SK-N-MC (cell line): ENCODE measurements around the gene C4orf50.

Experiments
- DNase-seq: peaks from one replicate; pipeline ENCODE4 v3.0.0-alpha.2; 2011; ENCODE audit warnings: low read depth, low spot score
- H3K27ac ChIP-seq: fragments of 200-600 bp; sonication (generic); 2 replicates; pipeline ENCODE4 v1.5.1; 2016; ENCODE audit warnings: mixed run types
- H3K36me3 ChIP-seq: fragments of 200-600 bp; sonication (generic); 2 replicates; pipeline ENCODE4 v1.6.1; 2017; ENCODE audit warnings: antibody characterized with exemption, low read length, mixed read lengths; ENCODE audit not compliant: insufficient read depth
- H3K4me3 ChIP-seq: fragments of 200-600 bp; sonication (generic); 2 replicates; pipeline ENCODE4 v1.5.1; 2016
- H3K9ac ChIP-seq: fragments of 200-600 bp; sonication (generic); 2 replicates; pipeline ENCODE4 v1.8.0; 2017; ENCODE audit warnings: mixed run types, mixed read lengths; ENCODE audit not compliant: insufficient read length
- H3K9me3 ChIP-seq: fragments of 200-600 bp; sonication (generic); 2 replicates; pipeline ENCODE4 v1.6.1; 2017; ENCODE audit warnings: low read depth, mild to moderate bottlenecking, antibody characterized with exemption, low read length, moderate library complexity, mixed read lengths
- EZH2 ChIP-seq: fragments of 200-600 bp; sonication (generic); IDR thresholded peaks from one replicate; pipeline ENCODE4 v1.6.1; 2017; ENCODE audit warnings: antibody characterized with exemption
- FOXP2 ChIP-seq: optimal IDR thresholded peaks from 2 replicates; pipeline ENCODE3; 2011; ENCODE audit warnings: mild to moderate bottlenecking, moderate library complexity; ENCODE audit not compliant: insufficient read depth; ENCODE audit errors: extremely low read length, control extremely low read depth
- POLR2AphosphoS5 ChIP-seq: IDR thresholded peaks from 2 replicates; pipeline ENCODE4 v1.6.1; 2012; ENCODE audit warnings: mild to moderate bottlenecking, low read depth, low read length, borderline replicate concordance

C4orf50 gene

GRCh38 chr4:6017030-6017429 lies 1.2 kb downstream of the C4orf50 start:
- H3K27ac ChIP-seq, result no peak overlapping the region
- no peak for TF ChIP-seq EZH2
- TF ChIP-seq FOXP2, result no peak
- no peak for TF ChIP-seq POLR2AphosphoS5

GRCh38 chr4:6013564-6013963 lies 4.7 kb downstream of the C4orf50 start:
- TF ChIP-seq POLR2AphosphoS5 (no peak), FOXP2 (no peak), EZH2 (no peak)
- no peak for DNase-seq

More at GRCh38 chr4:6017030-6017429, 1.2 kb downstream of the C4orf50 start:
- H3K9ac ChIP-seq, result no peak overlapping the region
- H3K9me3 ChIP-seq, result no peaks in the 10 kb centered on the region
- H3K36me3 ChIP-seq, result no peaks in the 10 kb centered on the region
- H3K4me3 ChIP-seq, result no peak overlapping the region
- DNase-seq, result no peak

GRCh38 chr4:6012200-6012599 lies 6.0 kb downstream of the C4orf50 start:
- Histone ChIP-seq H3K9me3 (no peaks in the 10 kb centered on the region), H3K9ac (no peak overlapping the region), H3K36me3 (no peaks in the 10 kb centered on the region), H3K4me3 (no peak overlapping the region), H3K27ac (no peak overlapping the region)
- DNase-seq, result no peak
- TF ChIP-seq FOXP2 (no peak), POLR2AphosphoS5 (no peak), EZH2 (no peak)

More at GRCh38 chr4:6013564-6013963, 4.7 kb downstream of the C4orf50 start:
- H3K4me3 ChIP-seq, result no peak overlapping the region
- H3K9me3 ChIP-seq, result no peaks in the 10 kb centered on the region
- H3K9ac ChIP-seq, result no peak overlapping the region
- no peaks in the 10 kb centered on the region for H3K36me3 ChIP-seq
- no peak overlapping the region for H3K27ac ChIP-seq

- Histone ChIP-seq H3K27ac (no peak overlapping the region), H3K4me3 (no peak overlapping the region), H3K9ac (no peak overlapping the region), H3K36me3 (no peaks in the 10 kb centered on the region), H3K9me3 (no peaks in the 10 kb centered on the region)
- no peak for TF ChIP-seq POLR2AphosphoS5
- TF ChIP-seq FOXP2, result no peak
- no peak for TF ChIP-seq EZH2
- no peak for DNase-seq
Observed at GRCh38 chr4:6011686-6012085, 6.5 kb downstream of the C4orf50 start.

- Histone ChIP-seq H3K9ac (no peak overlapping the region), H3K27ac (no peak overlapping the region), H3K36me3 (no peaks in the 10 kb centered on the region), H3K4me3 (no peak overlapping the region), H3K9me3 (no peaks in the 10 kb centered on the region)
- no peak for DNase-seq
- no peak for TF ChIP-seq FOXP2
- TF ChIP-seq EZH2, result no peak
- TF ChIP-seq POLR2AphosphoS5, result no peak
Observed at GRCh38 chr4:6011271-6011671, 7.0 kb downstream of the C4orf50 start.

GRCh38 chr4:6010789-6011188 lies 7.4 kb downstream of the C4orf50 start:
- H3K9ac ChIP-seq, result no peak overlapping the region
- no peak overlapping the region for H3K4me3 ChIP-seq
- no peak overlapping the region for H3K27ac ChIP-seq
- no peaks in the 10 kb centered on the region for H3K9me3 ChIP-seq
- H3K36me3 ChIP-seq, result no peaks in the 10 kb centered on the region
- no peak for TF ChIP-seq FOXP2
- TF ChIP-seq POLR2AphosphoS5, result no peak
- no peak for TF ChIP-seq EZH2
- DNase-seq, result no peak

- H3K27ac ChIP-seq, result no peak overlapping the region
- no peak overlapping the region for H3K4me3 ChIP-seq
- H3K9me3 ChIP-seq, result no peaks in the 10 kb centered on the region
- TF ChIP-seq FOXP2 (no peak), EZH2 (no peak), POLR2AphosphoS5 (no peak)
- H3K9ac ChIP-seq, result no peak overlapping the region
- DNase-seq, result no peak
- H3K36me3 ChIP-seq, result no peaks in the 10 kb centered on the region
Observed at GRCh38 chr4:6009452-6009851, 8.8 kb downstream of the C4orf50 start.

- DNase-seq, result no peak
- Histone ChIP-seq H3K27ac (no peak overlapping the region), H3K36me3 (no peaks in the 10 kb centered on the region), H3K9me3 (no peaks in the 10 kb centered on the region), H3K9ac (no peak overlapping the region), H3K4me3 (no peak overlapping the region)
- TF ChIP-seq EZH2 (no peak), FOXP2 (no peak), POLR2AphosphoS5 (no peak)
Observed at GRCh38 chr4:6008766-6009385, 9.4 kb downstream of the C4orf50 start.

GRCh38 chr4:6008092-6008551 lies 10.1 kb downstream of the C4orf50 start:
- Histone ChIP-seq H3K4me3 (no peak overlapping the region), H3K9ac (no peak overlapping the region), H3K9me3 (no peaks in the 10 kb centered on the region), H3K27ac (no peak overlapping the region), H3K36me3 (no peaks in the 10 kb centered on the region)
- TF ChIP-seq EZH2 (no peak), FOXP2 (no peak), POLR2AphosphoS5 (no peak)
- DNase-seq, result no peak
